22Rv1 (cell line): ENCODE results near the gene ATP9A.

ENCODE experiments used
- ZFX ChIP-seq: fragments of 450-650 bp; IDR thresholded peaks from 2 replicates; pipeline ENCODE4 v1.6.1; 2017; ENCODE audit warnings: antibody characterized with exemption, borderline replicate concordance
- TF ChIP-seq, protein P1 (sequence below): fragments of 450-650 bp; IDR thresholded peaks from 2 replicates; pipeline ENCODE4 v1.5.1; 2017; ENCODE audit warnings: mild to moderate bottlenecking

DNA sequence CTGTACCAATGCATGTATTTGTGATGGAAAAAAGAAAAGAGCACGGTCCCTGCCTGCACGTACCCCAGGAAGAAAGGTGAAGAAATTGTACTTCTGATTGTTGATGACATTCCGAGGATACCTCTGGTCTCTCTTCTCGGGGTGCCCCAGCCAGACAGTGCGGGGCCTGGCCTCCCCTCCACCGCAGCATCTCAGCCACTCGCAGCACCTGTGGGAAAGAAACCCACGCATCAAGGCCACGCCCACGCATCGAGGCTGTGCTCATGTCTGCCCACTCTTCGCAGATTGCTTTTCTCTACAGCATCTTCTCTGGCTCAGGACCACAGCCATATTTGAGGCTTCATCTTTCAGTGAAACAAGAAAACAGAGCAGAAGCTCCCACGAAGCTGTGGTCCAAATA, 38.4 kb downstream of the ATP9A start:
- TF ChIP-seq, protein P1, sequence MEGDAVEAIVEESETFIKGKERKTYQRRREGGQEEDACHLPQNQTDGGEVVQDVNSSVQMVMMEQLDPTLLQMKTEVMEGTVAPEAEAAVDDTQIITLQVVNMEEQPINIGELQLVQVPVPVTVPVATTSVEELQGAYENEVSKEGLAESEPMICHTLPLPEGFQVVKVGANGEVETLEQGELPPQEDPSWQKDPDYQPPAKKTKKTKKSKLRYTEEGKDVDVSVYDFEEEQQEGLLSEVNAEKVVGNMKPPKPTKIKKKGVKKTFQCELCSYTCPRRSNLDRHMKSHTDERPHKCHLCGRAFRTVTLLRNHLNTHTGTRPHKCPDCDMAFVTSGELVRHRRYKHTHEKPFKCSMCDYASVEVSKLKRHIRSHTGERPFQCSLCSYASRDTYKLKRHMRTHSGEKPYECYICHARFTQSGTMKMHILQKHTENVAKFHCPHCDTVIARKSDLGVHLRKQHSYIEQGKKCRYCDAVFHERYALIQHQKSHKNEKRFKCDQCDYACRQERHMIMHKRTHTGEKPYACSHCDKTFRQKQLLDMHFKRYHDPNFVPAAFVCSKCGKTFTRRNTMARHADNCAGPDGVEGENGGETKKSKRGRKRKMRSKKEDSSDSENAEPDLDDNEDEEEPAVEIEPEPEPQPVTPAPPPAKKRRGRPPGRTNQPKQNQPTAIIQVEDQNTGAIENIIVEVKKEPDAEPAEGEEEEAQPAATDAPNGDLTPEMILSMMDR: no peak
- TF ChIP-seq ZFX: no peak
